ENCODE data around the gene IFNA5. TPM values are rescaled to one million over a fixed set of nuclear protein-coding genes. Genes with fewer than 3 reads are reported as not detected.

The IFNA5 gene
- total RNA-seq, 4 donors from 2014 or later = not detected

DNA sequence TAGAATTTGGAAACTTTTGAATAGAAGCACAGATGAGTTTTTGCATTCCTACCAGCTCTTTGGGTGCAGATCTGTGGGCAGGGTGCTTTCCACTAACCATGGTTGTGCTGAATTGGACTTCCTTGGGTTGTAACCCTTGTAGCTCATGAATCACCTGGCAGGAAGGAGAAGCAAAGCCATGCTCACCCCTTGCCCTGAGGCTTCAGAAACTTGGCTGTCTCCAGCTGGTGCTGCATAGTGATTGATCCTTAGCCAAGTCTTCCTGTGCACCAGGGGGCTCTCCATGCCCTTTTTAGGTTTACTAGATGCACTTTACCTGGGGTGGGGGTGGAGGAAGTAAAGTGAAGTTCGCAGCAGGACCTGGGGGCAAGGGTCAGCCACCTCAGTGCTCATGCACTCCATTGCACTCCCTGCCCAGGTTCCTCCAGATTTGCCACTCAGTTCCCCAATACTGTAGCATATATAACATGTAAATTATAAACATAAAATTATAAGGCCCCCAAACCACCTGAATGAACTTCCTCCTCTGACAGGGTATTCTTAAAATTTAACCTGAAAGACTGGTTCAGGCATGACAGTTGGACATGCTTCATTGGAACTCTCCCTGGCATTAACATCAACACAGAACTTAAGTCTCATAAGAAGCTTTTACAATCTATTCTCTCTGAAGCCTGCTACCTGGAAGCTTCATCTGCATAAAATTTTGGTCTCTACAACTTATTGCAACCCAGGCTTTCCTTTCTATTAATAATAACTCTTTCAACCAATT lies 39.5 kb downstream of the IFNA5 start:
- Histone ChIP-seq H3K4me3 (no peak overlapping the region), H3K9me3 (no peaks in the 10 kb centered on the region), H3K27ac (peak overlapping the region; percentile 19 to 85 (median 58)), H3K36me3 (no peaks in the 10 kb centered on the region), H3K27me3 (peaks cover 0 to 3% (median 0%) of the 10 kb centered on the region in 4 donors), H3K4me1 (peaks cover 0 to 49% (median 14%) of the 10 kb centered on the region in 3 donors)
- intact Hi-C loops (cut with DNase I) = no loop called here
- WGBS, 2 donors = 0% methylated on average over 1 of the region's 1 CpG; no CpG with 5 or more reads in 1 of the 2 donors
- TF ChIP-seq POLR2A (IDR thresholded peaks at IDR 0.05) (no peak), CTCF (IDR thresholded peaks at IDR 0.05) (no peak)
- DNase-seq = no peak

DNA sequence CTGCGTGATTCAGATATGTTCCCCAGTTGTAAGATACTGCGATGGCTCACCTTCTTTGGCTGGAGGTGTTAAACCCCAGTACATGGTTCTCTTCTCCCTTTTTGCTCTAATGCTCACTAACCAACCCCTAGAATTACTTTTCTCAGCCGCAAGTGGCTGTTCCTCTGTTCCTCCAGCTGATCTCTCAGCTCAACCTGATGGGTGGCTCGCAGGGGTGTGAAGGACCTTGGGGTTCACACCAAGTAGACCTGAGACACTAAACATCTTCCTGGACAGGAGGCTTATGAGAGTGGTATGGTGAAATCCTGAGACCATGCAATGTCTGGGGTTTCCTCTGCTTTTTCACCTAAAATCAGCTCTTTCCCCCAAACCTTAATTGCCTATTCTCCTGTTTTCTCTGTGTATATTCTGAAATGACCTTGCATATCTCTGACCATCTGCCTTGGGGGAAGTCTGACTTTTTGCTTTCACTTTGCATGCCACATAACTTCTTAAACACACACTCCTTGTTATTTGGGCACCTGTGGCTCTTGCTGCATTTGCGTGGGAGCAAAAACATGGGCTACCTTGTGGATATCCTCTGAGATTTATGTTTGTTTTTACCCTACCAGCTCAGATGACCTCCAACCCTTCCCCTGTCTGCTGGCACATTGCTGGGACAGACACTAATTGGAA lies 49.4 kb downstream of the IFNA5 start:
- no peak for TF ChIP-seq CTCF (IDR thresholded peaks at IDR 0.05)
- TF ChIP-seq POLR2A (IDR thresholded peaks at IDR 0.05) = no peak
- H3K4me3 ChIP-seq = no peak overlapping the region
- intact Hi-C loops (cut with DNase I) = loop anchor here (10.0 kb wide), 1 partner anchor 539 kb away; no protein-coding TSS in a partner anchor

More for the DNA sequence above, 49.4 kb downstream of the IFNA5 start:
- no peaks in the 10 kb centered on the region for H3K9me3 ChIP-seq
- WGBS, 2 donors = 73 to 76% methylated on average over 5 of the region's 5 CpGs
- no peak overlapping the region for H3K27ac ChIP-seq
- no peaks in the 10 kb centered on the region for H3K36me3 ChIP-seq
- peaks cover 0 to 11% (median 0%) of the 10 kb centered on the region in 4 donors for H3K27me3 ChIP-seq
- DNase-seq = no peak
- H3K4me1 ChIP-seq = peaks cover 0 to 10% (median 4%) of the 10 kb centered on the region in 3 donors

Other genes starting within 250 kb of the IFNA5 start
- gene IFNB1, start 227.4 kb downstream of the IFNA5 start, total RNA-seq = not detected
- not detected for gene IFNW1, start 163.5 kb downstream of the IFNA5 start, total RNA-seq
- gene IFNA21, start 138.7 kb downstream of the IFNA5 start, total RNA-seq = not detected
- not detected for gene IFNA4, start 117.7 kb downstream of the IFNA5 start, total RNA-seq
- not detected for gene IFNA7, start 103.1 kb downstream of the IFNA5 start, total RNA-seq
- gene IFNA10, start 98.2 kb downstream of the IFNA5 start, total RNA-seq = not detected
- gene IFNA16, start 88.0 kb downstream of the IFNA5 start, total RNA-seq = not detected
- gene IFNA17, start 77.1 kb downstream of the IFNA5 start, total RNA-seq = not detected
- gene IFNA14, start 65.3 kb downstream of the IFNA5 start, total RNA-seq = not detected
- 10 to 100 TPM in 3 of 4 donors, 1 to 10 TPM in 1; 6.6 to 21.2 (median 13.5) TPM for gene KLHL9, start 30.1 kb upstream of the IFNA5 start, total RNA-seq
- gene IFNA6, start 45.6 kb upstream of the IFNA5 start, total RNA-seq = not detected
- not detected for gene IFNA13, start 62.7 kb upstream of the IFNA5 start, total RNA-seq
- gene IFNA2, start 80.1 kb upstream of the IFNA5 start, total RNA-seq = not detected
- not detected for gene IFNA8, start 103.8 kb upstream of the IFNA5 start, total RNA-seq
- gene IFNA1, start 135.1 kb upstream of the IFNA5 start, total RNA-seq = not detected
- gene IFNE, start 177.0 kb upstream of the IFNA5 start, total RNA-seq = 1 to 10 TPM in 2 of 4 donors, under 1 TPM in 1, not detected in 1; 0.91 to 3.4 (median 2.4) TPM

All from esophagus squamous epithelium (tissue), 5 donors.